Gastroesophageal sphincter (tissue), 3 donors: ENCODE data around the gene SELENOS.

Experiments used
- CTCF ChIP-seq, 4 experiments: fragments of 200-600 bp in 2 of 4; fragments of 450-650 bp in 2 of 4; sonication (generic) in 1 of 4; IDR thresholded peaks; one replicate each; pipeline ENCODE4 v1.5.1; 2017 to 2019; ENCODE audit warnings: antibody characterized with exemption in 4 of 4, mild to moderate bottlenecking in 2 of 4, moderate library complexity in 2 of 4
- EP300 ChIP-seq: sonication (generic); formaldehyde crosslinking; IDR thresholded peaks from one replicate; pipeline ENCODE4 v1.6.1; 2017; ENCODE audit warnings: antibody characterized with exemption, mild to moderate bottlenecking
- POLR2A ChIP-seq, 2 donors: fragments of 450-650 bp; IDR thresholded peaks; one replicate each; pipeline ENCODE4 v1.6.1; 2017; ENCODE audit warnings: antibody characterized with exemption in 2 of 2, mild to moderate bottlenecking in 2 of 2, moderate library complexity in 1 of 2

- TF ChIP-seq EP300: no peak
- no peak for TF ChIP-seq CTCF (IDR thresholded peaks at IDR 0.05)
- TF ChIP-seq POLR2A (IDR thresholded peaks at IDR 0.05): no peak
These were observed 14.7 kb downstream of the SELENOS start for GRCh38 chr15:101262551-101262950.
